GM13976 (cell line): ENCODE data around the gene BBS9.
A peak's percentile ranks its signal among the peaks of the same experiment; 100 is the strongest.
"Not testable (repeated sequence)": the region's sequence is repeated elsewhere in the genome, so short reads cannot be mapped to it uniquely, and the experiment has no call there.

Experiments used
- DNase-seq: peaks from one replicate; pipeline ENCODE4 v3.0.0; 2012; ENCODE audit warnings: low spot score
- CTCF ChIP-seq: IDR thresholded peaks from 2 replicates; pipeline ENCODE4 v1.5.1; 2012; ENCODE audit warnings: borderline replicate concordance, mild to moderate bottlenecking; ENCODE audit not compliant: insufficient read depth; ENCODE audit errors: extremely low read depth, missing control alignments, control extremely low read depth
- in situ Hi-C: fragments of 300-500 bp; cut with MboI; formaldehyde crosslinking; loops from one replicate; pipeline ENCODE4 v1.12.0; 2022; ENCODE audit warnings: low sequenced_read_pairs, mixed read lengths, inconsistent platforms; ENCODE audit not compliant: unreplicated experiment

BBS9 gene

GRCh38 chr7:33466203-33466602, 336.8 kb downstream of the BBS9 start:
- in situ Hi-C loops, result no loop called here
- no peak for DNase-seq
- TF ChIP-seq CTCF, result no peak

- in situ Hi-C loops, result no loop called here
- TF ChIP-seq CTCF, result no peak
- no peak for DNase-seq
These were observed 342.4 kb downstream of the BBS9 start for GRCh38 chr7:33471636-33472242.

GRCh38 chr7:33472348-33473025, 343.1 kb downstream of the BBS9 start:
- DNase-seq, result no peak
- in situ Hi-C loops, result no loop called here
- no peak for TF ChIP-seq CTCF

GRCh38 chr7:33477719-33478480, 348.5 kb downstream of the BBS9 start:
- DNase-seq, result no peak
- in situ Hi-C loops, result no loop called here

GRCh38 chr7:33484476-33484875, 355.1 kb downstream of the BBS9 start:
- in situ Hi-C loops, DNase-seq: not testable (repeated sequence)

More at GRCh38 chr7:33477719-33478480, 348.5 kb downstream of the BBS9 start:
- no peak for TF ChIP-seq CTCF

- in situ Hi-C loops, result no loop called here
- no peak for DNase-seq
- TF ChIP-seq CTCF, result no peak
These were observed 356.6 kb downstream of the BBS9 start for GRCh38 chr7:33485747-33486493.

- in situ Hi-C loops, result no loop called here
- DNase-seq, result peak; percentile 8
- no peak for TF ChIP-seq CTCF
These were observed 357.3 kb downstream of the BBS9 start for GRCh38 chr7:33486633-33487032.
